Kasumi-1 (cell line): Measurements from ENCODE around the gene STYXL2.

Source experiments
- DNase-seq, 2 experiments: peaks; one replicate each; lab custom pipeline; 2025; lab: John Stamatoyannopoulos, UW

Gene STYXL2

DNA sequence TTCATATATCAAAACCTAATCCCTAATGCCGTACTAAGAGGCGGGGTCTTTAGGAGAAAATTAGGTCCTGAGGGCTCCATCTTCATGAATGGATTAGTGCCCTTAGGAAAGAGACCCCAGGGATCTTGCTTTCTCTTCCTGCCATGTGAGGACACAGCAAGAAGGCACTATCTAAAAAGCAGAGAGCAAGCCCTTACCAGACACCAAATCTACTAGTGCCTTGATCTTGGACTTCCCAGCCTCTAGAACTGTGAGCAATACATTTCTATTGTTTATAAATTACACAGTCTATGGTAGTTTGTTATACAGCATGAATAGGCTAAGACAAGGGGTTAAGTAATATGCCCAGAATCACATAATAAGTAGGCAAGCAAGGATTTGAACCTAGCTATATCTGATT, 42.9 kb downstream of the STYXL2 start:
- no peak for DNase-seq

DNA sequence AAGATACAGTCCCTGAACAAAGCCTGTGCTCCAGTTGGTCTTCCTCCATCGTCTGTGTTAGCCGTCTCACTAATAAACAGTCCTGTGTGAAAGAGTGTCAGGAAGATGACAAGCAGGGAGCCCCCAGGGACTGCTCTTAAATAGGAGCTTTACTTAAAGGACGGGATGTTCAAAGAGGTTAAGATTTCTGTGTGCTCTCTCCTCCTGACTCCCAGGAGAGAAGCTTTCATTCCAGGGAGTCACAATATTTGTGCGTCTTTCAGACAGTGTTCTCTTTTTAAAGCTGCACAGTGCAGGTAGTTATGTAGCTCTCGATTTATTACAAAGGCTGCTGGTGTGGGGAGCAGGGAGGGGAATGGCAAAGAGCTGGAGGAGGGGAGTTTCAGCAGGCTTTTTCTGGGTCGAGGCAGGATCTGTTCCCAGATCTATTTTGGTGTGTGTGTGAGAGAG, 43.5 kb downstream of the STYXL2 start:
- DNase-seq = no peak

DNA sequence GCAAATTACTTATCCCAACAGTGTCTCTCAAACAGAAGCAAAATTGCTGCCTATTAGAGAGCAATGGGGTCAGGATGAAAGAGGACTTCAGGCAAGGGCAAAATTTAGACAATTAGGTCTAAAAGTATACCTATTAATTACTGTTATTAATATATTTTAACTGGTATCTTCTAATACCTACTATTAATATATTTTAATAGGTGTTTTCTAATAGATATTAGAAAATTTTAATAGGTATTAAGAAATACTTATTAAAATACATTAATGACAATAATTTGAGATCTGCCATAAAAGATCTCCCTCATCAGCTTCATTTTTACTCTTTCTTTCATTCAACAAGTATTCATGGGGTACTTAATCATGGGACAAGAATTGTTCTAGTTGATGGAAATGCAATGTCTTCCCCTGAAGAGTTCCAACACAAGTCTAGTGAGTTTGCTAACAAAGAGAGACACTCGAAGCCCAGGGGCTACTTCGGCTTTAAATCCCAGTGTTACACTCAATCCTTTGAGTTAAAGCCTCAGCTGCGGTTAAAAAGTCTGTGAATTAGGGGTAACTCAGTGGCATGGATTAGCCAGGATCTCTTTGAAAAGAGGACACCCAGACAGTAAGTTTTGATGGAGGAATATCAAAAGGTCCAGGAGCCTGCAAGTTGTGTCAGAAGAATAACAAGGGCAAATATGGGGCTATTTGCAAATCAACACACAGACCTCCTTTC, 44.1 kb downstream of the STYXL2 start:
- DNase-seq = no peak

DNA sequence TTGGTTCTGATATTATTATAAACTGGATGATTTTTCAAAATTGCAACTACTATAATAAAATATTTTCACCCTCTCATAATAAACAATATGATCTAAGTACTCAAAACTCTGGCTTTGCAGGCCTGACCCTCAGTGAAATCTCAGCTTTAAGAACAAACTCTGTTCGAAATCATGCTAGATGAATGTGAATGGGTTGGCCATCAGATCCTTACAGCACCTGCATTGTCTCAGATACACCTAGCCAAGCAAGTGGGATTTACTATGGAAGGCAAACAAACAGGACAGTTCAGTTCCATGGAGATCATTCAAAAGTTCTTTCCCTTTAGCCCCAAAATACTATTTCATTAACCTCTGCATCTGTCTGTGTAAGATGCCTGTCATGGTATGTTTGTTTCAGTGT, 44.8 kb downstream of the STYXL2 start:
- DNase-seq = no peak

DNA sequence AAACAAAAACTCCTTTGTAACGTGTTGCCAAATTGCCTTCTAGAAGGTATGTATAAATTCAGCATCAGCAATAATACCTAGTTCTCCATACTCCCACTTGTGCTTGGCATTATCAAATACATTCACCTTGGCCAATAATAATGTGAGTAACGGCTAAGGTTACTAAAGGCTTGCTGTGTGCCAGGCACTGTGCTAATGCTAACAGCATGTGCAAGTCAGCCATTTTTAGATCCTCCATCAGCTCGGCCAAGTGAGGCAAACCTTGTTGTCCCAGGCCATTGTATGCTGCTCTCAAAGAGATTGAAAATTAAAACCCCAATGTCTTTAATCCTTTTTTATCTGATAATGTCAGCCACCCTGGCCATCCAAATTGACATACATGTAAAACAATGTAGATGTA, 48.1 kb downstream of the STYXL2 start:
- no peak for DNase-seq
